Kidney (tissue), 14 donors: ENCODE data around the gene LINGO1. TPM values are rescaled to one million over a fixed set of nuclear protein-coding genes. Genes with fewer than 3 reads are reported as not detected.
A peak's percentile ranks its signal among the peaks of the same experiment; 100 is the strongest.

Experiments used
- DNase-seq, 5 donors: peaks; one replicate each; pipeline ENCODE4 v3.0.0-alpha.2; 2013 to 2020
- FAIRE-seq: peaks from 2 replicates; lab custom pipeline; 2012; peaks lifted over from hg19 to GRCh38; lab: Jason Lieb, UNC
- H3K27ac ChIP-seq, 2 donors: one replicate each; pipeline ENCODE4 v1.7.0; 2013; ENCODE audit warnings: low read depth in 2 of 2, low read length in 2 of 2, inconsistent platforms in 1 of 2
- H3K27me3 ChIP-seq: one replicate; pipeline ENCODE4 v1.7.1; 2013; ENCODE audit warnings: low read length, inconsistent platforms; ENCODE audit not compliant: control insufficient read depth, insufficient read depth
- H3K36me3 ChIP-seq, 3 donors: one replicate each; pipeline versions ENCODE4 v1.7.0 to v1.7.1; 2013; ENCODE audit warnings: low read length in 3 of 3, control low read depth in 1 of 3, inconsistent platforms in 1 of 3; ENCODE audit not compliant: insufficient read depth in 3 of 3, control insufficient read depth in 2 of 3
- H3K4me1 ChIP-seq, 3 donors: one replicate each; pipeline versions ENCODE4 v1.7.0 to v1.7.1; 2013; ENCODE audit warnings: low read length in 3 of 3, inconsistent platforms in 1 of 3, low read depth in 1 of 3; ENCODE audit not compliant: control insufficient read depth in 2 of 3, insufficient read depth in 2 of 3
- H3K4me3 ChIP-seq, 3 donors: one replicate each; pipeline versions ENCODE4 v1.7.0 to v1.8.1; 2013; ENCODE audit warnings: low read length in 3 of 3, control low read depth in 1 of 3, inconsistent platforms in 1 of 3
- H3K9ac ChIP-seq, 3 donors: one replicate each; pipeline versions ENCODE4 v1.7.0 to v1.7.1; 2013; ENCODE audit warnings: low read length in 3 of 3, control low read depth in 1 of 3, inconsistent platforms in 1 of 3
- H3K9me3 ChIP-seq, 3 donors: one replicate each; pipeline versions ENCODE4 v1.7.0 to v1.7.1; 2013; ENCODE audit warnings: low read length in 3 of 3, control low read depth in 1 of 3, inconsistent platforms in 1 of 3; ENCODE audit not compliant: control insufficient read depth in 2 of 3, insufficient read depth in 1 of 3
- CTCF ChIP-seq: IDR thresholded peaks from 3 replicates; pipeline ENCODE4 v1.5.1; 2012; ENCODE audit warnings: mild to moderate bottlenecking, moderate library complexity, borderline replicate concordance; ENCODE audit not compliant: insufficient read depth; ENCODE audit errors: extremely low read depth
- intact Hi-C: fragments of 100-400 bp; cut with DNase I; formaldehyde crosslinking; loops from one replicate; pipeline ENCODE4 v1.11.1; 2022
- polyA plus RNA-seq: library from polyadenylated mRNA; stranded (reverse); fragments of 350-450 nt; fragmentation: Illumina TruSeq; extraction: RNeasy Lipid Tissue Mini Kit (QIAGEN cat#74804); gene quantifications from one replicate; pipeline ENCODE4 v1.2.3, GENCODE V29; 2014; ENCODE audit warnings: low read depth, low replicate concordance; ENCODE audit not compliant: insufficient read depth
- total RNA-seq: library from RNA; stranded (reverse); fragmentation: NEBNext Ultra II Directional; extraction: Animal tissue kit (Norgen Biotek cat#: 25700); gene quantifications from one replicate; pipeline ENCODE4 v1.2.1, GENCODE V29; 2021
- donor health status: control.
- donor health status: control.
- donor health status: control.
- donor health status: control.
- donor health status: control.
- donor health status: DM: yes; HTN: yes; CAD: no.
- donor health status: Normal renal cell carcinoma (clear cell type).

LINGO1 gene
- total and polyA plus RNA-seq, 2 donors from 2014 or later, result 3.9 to 6.8 TPM

- no peak overlapping the region for H3K4me3 ChIP-seq
- no peaks in the 10 kb centered on the region for H3K27me3 ChIP-seq
- H3K9ac ChIP-seq, result no peak overlapping the region
- no peak overlapping the region for H3K27ac ChIP-seq
- no peaks in the 10 kb centered on the region for H3K4me1 ChIP-seq
- FAIRE-seq (no peak), DNase-seq (no peak)
- H3K36me3 ChIP-seq, result no peaks in the 10 kb centered on the region
- TF ChIP-seq CTCF, result no peak
- intact Hi-C loops, result no loop called here
- no peaks in the 10 kb centered on the region for H3K9me3 ChIP-seq
Measured at GRCh38 chr15:77664428-77664827, 31.7 kb upstream of the LINGO1 start.

- H3K4me1 ChIP-seq, result peaks cover 0 to 2% (median 0%) of the 10 kb centered on the region in 3 donors
Measured at GRCh38 chr15:77663256-77663655, 30.5 kb upstream of the LINGO1 start.

GRCh38 chr15:77659350-77660321 is 26.9 kb upstream of the LINGO1 start:
- Histone ChIP-seq H3K4me1 (peaks cover 0 to 2% (median 0%) of the 10 kb centered on the region in 3 donors), H3K9me3 (no peaks in the 10 kb centered on the region), H3K9ac (no peak overlapping the region), H3K36me3 (no peaks in the 10 kb centered on the region), H3K27me3 (no peaks in the 10 kb centered on the region), H3K4me3 (no peak overlapping the region), H3K27ac (no peak overlapping the region)
- DNase-seq (peak in 4 of 5 donors; percentile 67 to 81 (median 78)), FAIRE-seq (no peak)
- TF ChIP-seq CTCF, result peak; percentile 18
- intact Hi-C loops, result no loop called here

More at GRCh38 chr15:77663256-77663655, 30.5 kb upstream of the LINGO1 start:
- intact Hi-C loops, result no loop called here
- Histone ChIP-seq H3K27ac (no peak overlapping the region), H3K4me3 (no peak overlapping the region), H3K9me3 (no peaks in the 10 kb centered on the region), H3K36me3 (no peaks in the 10 kb centered on the region), H3K9ac (no peak overlapping the region), H3K27me3 (no peaks in the 10 kb centered on the region)
- no peak for TF ChIP-seq CTCF
- FAIRE-seq (no peak), DNase-seq (no peak)
